CD4-positive, alpha-beta T cell treated with Interleukin-12 subunit alpha and Interleukin-12 subunit beta, for 1 hour (primary cell): Measurements from ENCODE around the gene PRKCE.
A peak's percentile ranks its signal among the peaks of the same experiment; 100 is the strongest.

Experiments used
- DNase-seq: peaks from one replicate; pipeline ENCODE4 v3.0.0-alpha.2; 2020

PRKCE gene

GRCh38 chr2:45761635-45762034, 110.2 kb downstream of the PRKCE start:
- DNase-seq: no peak

DNA sequence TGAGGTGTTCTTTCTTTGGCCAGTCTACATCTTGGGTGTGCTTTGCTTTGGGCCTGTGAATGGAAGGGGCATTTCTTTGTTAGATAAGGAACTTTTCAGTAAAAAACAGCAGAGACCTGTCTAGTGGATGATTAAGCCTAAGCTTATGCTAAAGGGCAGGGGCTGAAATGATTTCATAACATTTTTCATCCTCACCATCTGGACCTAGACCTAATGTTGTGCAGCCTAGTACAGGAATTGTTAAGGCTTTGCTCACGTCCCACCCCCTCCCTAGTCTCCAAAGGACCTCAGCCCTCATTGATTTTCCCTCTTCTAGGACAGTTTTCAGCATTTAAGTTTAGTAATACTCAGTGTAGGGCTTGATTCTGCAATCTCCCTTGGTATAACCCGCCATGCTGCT, 111.8 kb downstream of the PRKCE start:
- no peak for DNase-seq

- no peak for DNase-seq
These were observed 112.3 kb downstream of the PRKCE start for GRCh38 chr2:45763797-45764196.

GRCh38 chr2:45765007-45765727, 113.7 kb downstream of the PRKCE start:
- no peak for DNase-seq

GRCh38 chr2:45765728-45766254, 114.3 kb downstream of the PRKCE start:
- no peak for DNase-seq

DNA sequence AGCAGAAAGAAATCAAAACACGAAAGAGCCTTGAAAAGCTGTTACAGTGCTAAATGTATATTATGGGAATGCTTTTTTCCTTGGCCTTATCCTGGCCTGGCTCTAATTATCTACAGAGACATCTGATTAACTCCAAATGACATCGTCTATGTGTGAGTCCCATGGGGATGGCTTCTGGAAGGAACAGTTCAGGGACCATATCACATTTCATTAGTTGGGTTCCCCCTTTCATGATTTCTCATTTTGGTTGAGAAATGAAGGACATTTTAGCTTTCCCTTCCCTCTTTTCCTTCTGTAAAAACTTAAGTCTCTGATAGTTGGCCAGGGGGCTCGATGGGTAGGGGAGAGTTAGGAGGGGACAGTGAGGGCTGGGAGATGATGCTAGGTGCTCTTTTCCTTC, 116.7 kb downstream of the PRKCE start:
- no peak for DNase-seq

GRCh38 chr2:45769056-45769455, 117.6 kb downstream of the PRKCE start:
- DNase-seq: no peak

DNA sequence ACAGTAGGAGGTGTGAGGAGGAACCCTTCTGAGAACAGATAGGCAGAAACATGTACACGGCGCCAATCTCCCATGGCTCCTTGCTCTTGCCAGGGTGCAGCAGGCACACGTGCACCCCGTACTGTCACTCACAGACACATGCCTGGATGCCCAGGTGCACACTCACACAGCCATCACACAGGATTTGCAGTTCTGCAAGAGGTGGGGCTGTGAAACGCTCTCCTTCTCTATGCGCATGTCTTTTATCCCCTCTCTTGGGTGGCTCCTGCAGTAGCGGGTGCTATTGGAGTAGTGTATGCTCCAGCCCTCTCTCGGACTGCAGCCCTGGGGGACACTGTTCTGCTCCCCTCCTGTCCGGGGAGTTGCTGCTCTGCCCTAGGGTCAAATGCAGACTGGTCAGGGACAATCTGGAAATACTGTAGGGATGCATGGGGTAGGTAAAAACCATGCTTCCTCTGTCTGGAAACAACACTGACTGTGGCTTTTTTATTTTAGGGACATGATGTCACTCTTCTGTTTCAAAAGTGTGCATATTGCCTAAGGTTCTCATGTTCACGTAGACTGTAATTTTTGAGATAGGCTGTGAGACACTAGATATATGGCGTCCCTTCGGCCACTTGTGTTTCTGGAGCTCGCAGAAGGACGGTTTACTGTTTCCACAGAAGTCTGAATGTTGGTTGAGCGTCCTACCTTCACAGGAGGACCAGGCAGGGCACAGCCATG, 118.5 kb downstream of the PRKCE start:
- DNase-seq: no peak

DNA sequence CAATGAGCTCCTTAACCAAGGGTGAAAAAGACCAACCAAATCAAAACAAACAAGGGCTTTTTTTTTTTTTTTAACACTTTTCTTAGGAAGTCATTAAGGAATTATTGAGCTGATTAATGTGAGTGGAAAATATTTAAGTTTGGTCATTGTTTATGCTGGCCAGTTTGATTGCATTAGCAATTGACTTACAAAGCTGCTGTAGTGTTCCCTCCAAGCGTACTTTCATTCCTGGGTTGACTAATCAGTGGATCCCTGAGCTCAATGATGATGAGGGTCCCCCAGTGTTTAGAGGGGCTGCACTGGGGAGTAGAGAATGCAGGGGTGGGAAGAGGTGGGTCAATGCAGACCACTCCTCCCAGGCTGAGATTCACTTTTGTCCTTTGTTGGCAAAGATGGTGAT, 119.3 kb downstream of the PRKCE start:
- DNase-seq: no peak

GRCh38 chr2:45771261-45771660, 119.8 kb downstream of the PRKCE start:
- DNase-seq: peak; percentile 13

DNA sequence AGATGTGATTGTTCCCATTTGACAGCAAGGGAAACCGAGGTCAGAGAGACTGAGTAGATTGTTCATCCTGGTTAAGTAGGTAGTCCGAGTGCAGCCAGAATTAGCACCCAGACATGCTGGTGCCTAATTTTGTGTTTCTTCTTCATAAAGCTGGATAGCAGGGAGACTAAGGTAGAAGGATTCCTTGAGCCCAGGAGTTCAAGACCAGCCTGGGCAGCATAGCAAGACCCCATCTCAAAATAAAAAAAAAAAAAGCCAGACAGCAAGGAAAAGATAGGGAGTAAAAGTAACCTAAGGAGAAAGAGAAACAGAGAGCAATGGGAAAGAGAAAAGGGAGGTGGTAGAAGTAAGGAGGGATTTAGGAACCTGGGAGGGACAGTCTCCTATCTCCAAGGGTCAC, 120.6 kb downstream of the PRKCE start:
- no peak for DNase-seq

GRCh38 chr2:45773909-45774308, 122.4 kb downstream of the PRKCE start:
- DNase-seq: no peak

DNA sequence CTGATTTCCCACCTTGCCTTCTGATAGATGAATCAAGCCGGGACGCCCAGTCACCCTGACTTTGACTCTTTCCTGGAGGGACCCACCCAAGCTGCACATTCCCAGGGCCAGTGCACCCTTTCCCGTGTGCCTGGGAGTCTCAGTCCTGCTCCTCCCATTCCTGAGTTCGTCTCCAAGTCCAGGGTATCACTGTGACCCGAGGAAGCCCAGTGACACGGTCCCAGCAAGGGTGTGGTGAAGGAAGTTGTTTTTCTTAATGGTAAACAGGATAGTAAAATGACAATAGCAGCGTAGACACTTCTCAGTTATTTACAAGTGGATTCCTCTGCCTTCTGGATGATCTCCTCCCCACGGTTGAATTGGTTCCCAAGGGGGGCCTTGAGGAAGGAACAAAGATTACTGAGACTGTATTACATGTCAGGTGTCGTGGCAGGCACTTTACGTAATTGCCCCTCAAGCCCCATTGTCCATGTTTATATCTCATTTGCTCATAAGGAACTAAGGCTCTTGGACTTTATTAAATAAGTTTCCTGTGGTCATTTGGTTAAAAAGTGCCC, 123.3 kb downstream of the PRKCE start:
- DNase-seq: no peak

GRCh38 chr2:45776160-45776955, 124.9 kb downstream of the PRKCE start:
- no peak for DNase-seq

- DNase-seq: no peak
These were observed 126.7 kb downstream of the PRKCE start for GRCh38 chr2:45777996-45778719.

GRCh38 chr2:45778720-45779171, 127.3 kb downstream of the PRKCE start:
- peak; percentile 82 for DNase-seq

DNA sequence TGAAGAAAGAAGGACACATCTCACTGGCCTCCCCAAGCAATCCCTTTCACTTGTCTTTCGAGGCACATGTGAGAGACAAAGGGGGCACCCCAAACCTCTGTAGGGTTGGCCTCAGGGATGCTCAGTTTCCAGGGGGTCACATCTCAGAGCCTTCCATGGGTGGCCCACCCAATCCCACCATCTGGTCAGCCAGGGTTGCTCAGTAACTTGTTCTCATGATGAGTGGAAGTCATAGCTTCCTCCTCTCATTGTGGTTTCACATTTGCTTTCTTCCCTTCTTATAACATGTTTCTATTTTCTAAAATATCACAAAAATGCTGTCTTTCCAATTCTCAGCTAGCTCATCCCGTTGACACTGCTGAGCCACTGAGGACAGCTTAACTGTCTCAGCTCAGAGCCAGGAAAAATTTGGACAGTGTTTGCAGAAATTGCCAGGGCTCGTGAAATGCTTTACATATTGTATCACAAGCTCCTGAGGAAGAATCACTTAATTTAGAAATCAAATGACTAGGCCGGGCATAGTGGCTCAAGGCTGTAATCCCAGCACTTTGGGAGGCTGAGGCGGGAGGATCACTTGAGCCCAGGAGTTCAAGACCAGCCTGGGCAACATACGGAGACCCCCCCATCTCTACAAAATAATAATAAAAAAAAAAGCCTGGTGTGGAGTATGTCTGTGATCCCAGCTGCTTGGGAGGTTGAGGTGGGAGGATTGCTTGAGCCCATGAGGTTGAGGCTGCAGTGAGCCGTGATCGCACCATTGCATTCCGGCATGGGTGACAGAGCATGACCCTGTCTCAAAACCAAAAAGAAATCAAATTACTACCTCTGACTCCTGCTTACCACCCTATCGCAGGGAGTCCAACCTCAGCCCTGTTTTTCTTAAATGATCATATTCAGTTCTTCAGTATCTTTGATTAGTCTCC, 129.3 kb downstream of the PRKCE start:
- DNase-seq: no peak

DNA sequence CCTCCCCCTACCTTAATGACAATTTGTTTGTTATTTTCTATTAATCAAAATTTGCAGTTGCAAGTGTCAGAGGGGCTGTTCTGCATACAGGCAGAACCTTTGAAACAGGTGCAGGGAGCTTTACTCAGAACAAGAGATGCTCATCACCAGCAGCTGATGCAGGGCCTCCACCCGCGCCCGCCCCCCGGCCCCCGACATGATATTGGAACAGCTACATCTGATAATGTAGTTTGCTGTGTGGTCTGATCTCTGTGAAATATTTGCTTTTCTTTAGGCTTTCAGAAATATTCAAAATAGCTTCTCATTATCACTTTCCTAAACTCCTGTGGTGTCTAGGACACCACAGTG, 130.0 kb downstream of the PRKCE start:
- no peak for DNase-seq

- no peak for DNase-seq
These were observed 131.0 kb downstream of the PRKCE start for GRCh38 chr2:45782436-45782835.

DNA sequence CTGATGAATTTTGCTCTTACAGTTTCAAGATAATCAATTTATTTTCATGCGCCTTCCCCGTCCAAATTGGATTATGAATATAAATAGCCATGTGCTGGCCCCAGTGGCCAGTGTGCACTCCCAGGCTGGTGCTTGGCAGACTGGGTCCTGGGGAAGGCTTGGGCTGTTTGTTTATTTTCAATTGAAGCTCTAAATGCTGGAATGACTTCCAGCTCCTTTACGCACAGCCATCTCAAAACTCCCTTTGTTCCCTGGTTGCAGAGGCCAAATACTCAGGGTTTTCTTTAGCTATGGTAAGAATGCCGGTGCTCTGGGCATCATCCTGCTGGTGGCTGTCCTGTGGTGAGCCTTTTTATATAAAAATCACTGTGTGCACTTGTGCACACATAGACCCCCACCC, 131.5 kb downstream of the PRKCE start:
- DNase-seq: no peak
